Measurements from ENCODE around the gene AKR7A3. TPM values are rescaled to one million over a fixed set of nuclear protein-coding genes. Genes with fewer than 3 reads are reported as not detected.

Gene AKR7A3
- polyA plus RNA-seq, 1 experiment = 0.19 TPM

- no peak for TF ChIP-seq CTCF (IDR thresholded peaks at IDR 0.05; ENCODE audit: low read depth, low read length)
- Histone ChIP-seq H3K4me3 (ENCODE audit: low read depth, low read length) (no peak overlapping the region), H3K9me3 (ENCODE audit: control insufficient read depth, insufficient read depth, low read length) (no peaks in the 10 kb centered on the region; the same call in 1 of the 2 replicates), H3K27me3 (ENCODE audit: control insufficient read depth, insufficient read depth, low read length) (no peaks in the 10 kb centered on the region), H3K27ac (ENCODE audit: low read depth, low read length) (no peak overlapping the region)
- CTCF ChIA-PET = interaction anchor here (0.6 kb wide), 1 partner anchor 22 kb away, joined by 3 read pairs; no protein-coding TSS in a partner anchor
- no peak for DNase-seq (ENCODE audit: low read depth, low spot score)
- POLR2A ChIA-PET = no interaction called here
These were observed 30.6 kb upstream of the AKR7A3 start for GRCh38 chr1:19319196-19319595.

GRCh38 chr1:19317126-19317910, 28.7 kb upstream of the AKR7A3 start:
- POLR2A ChIA-PET = no interaction called here
- TF ChIP-seq CTCF (IDR thresholded peaks at IDR 0.05; ENCODE audit: low read depth, low read length) = no peak
- DNase-seq (ENCODE audit: low read depth, low spot score) = no peak
- CTCF ChIA-PET = no interaction called here
- no peaks in the 10 kb centered on the region for H3K27me3 ChIP-seq (ENCODE audit: control insufficient read depth, insufficient read depth, low read length)
- H3K4me3 ChIP-seq (ENCODE audit: low read depth, low read length) = no peak overlapping the region
- no peaks in the 10 kb centered on the region; the same call in 1 of the 2 replicates for H3K9me3 ChIP-seq (ENCODE audit: control insufficient read depth, insufficient read depth, low read length)
- H3K27ac ChIP-seq (ENCODE audit: low read depth, low read length) = no peak overlapping the region

GRCh38 chr1:19315378-19316198, 27.0 kb upstream of the AKR7A3 start:
- peak overlapping the region; percentile 65 for H3K27ac ChIP-seq (ENCODE audit: low read depth, low read length)
- no peak for TF ChIP-seq CTCF (IDR thresholded peaks at IDR 0.05; ENCODE audit: low read depth, low read length)
- no peaks in the 10 kb centered on the region; the same call in 1 of the 2 replicates for H3K9me3 ChIP-seq (ENCODE audit: control insufficient read depth, insufficient read depth, low read length)
- ChIA-PET POLR2A (no interaction called here), CTCF (interaction anchor here (1.3 kb wide), 1 partner anchor 25 kb away, joined by 3 read pairs; no protein-coding TSS in a partner anchor)
- DNase-seq (ENCODE audit: low read depth, low spot score) = no peak
- no peak overlapping the region for H3K4me3 ChIP-seq (ENCODE audit: low read depth, low read length)
- H3K27me3 ChIP-seq (ENCODE audit: control insufficient read depth, insufficient read depth, low read length) = no peaks in the 10 kb centered on the region

- POLR2A ChIA-PET = no interaction called here
- Histone ChIP-seq H3K4me3 (ENCODE audit: low read depth, low read length) (no peak overlapping the region), H3K27me3 (ENCODE audit: control insufficient read depth, insufficient read depth, low read length) (no peaks in the 10 kb centered on the region), H3K27ac (ENCODE audit: low read depth, low read length) (no peak overlapping the region), H3K9me3 (ENCODE audit: control insufficient read depth, insufficient read depth, low read length) (no peaks in the 10 kb centered on the region; the same call in 1 of the 2 replicates)
- TF ChIP-seq CTCF (IDR thresholded peaks at IDR 0.05; ENCODE audit: low read depth, low read length) = no peak
- CTCF ChIA-PET = interaction anchor here (1.3 kb wide), 1 partner anchor 27 kb away, joined by 3 read pairs; no protein-coding TSS in a partner anchor
- DNase-seq (ENCODE audit: low read depth, low spot score) = no peak
These were observed 25.7 kb upstream of the AKR7A3 start for GRCh38 chr1:19313961-19314882.

Measured in AG04450 (cell line).